ENCODE measurements around the gene HOXA3.

GRCh38 chr7:27156508-27156898 lies 4.1 kb upstream of the HOXA3 start, which contains the start of gene HOXA7:
- TF ChIP-seq ESRRA (IDR thresholded peaks at IDR 0.05; ENCODE audit: borderline replicate concordance, low read depth) (no peak), MAX (CRISPR knock-in tag; IDR thresholded peaks at IDR 0.05) (no peak), TSHZ1 (CRISPR knock-in tag; IDR thresholded peaks at IDR 0.05) (no peak), NR2C2 (CRISPR knock-in tag; IDR thresholded peaks at IDR 0.05) (no peak), NR2C2 (tag; IDR thresholded peaks at IDR 0.05) (no peak), HMG20B (CRISPR knock-in tag; IDR thresholded peaks at IDR 0.05) (no peak), CTCF (IDR thresholded peaks at IDR 0.05 in 2 of 3, conservative IDR thresholded peaks at IDR 0.05 in 1 of 3; ENCODE audit: insufficient read depth in 2 of 3, low read depth in 1 of 3, low read length in 3 of 3) (no peak), POLR2A (conservative IDR thresholded peaks at IDR 0.05) (no peak), LARP7 (IDR thresholded peaks at IDR 0.05) (no peak), NCOA1 (IDR thresholded peaks at IDR 0.05; ENCODE audit: low read depth) (no peak), FOXJ3 (CRISPR knock-in tag; IDR thresholded peaks at IDR 0.05) (no peak), SIN3A (IDR thresholded peaks at IDR 0.05; ENCODE audit: borderline replicate concordance in 2 of 2, control insufficient read depth in 1 of 2, low read depth in 2 of 2, low read length in 2 of 2) (no peak), ATF3 (IDR thresholded peaks at IDR 0.05) (no peak), ATF3 (CRISPR knock-in tag; conservative IDR thresholded peaks at IDR 0.05) (no peak)

All from K562 (cell line).